HG03139 (cell line): ENCODE results near the gene IGDCC3.

Experiments used
- ATAC-seq: cut with Tn5 transposase; IDR thresholded peaks from one replicate; pipeline ENCODE4 v1.9.1; 2021; ENCODE audit not compliant: unreplicated experiment

IGDCC3 gene

DNA sequence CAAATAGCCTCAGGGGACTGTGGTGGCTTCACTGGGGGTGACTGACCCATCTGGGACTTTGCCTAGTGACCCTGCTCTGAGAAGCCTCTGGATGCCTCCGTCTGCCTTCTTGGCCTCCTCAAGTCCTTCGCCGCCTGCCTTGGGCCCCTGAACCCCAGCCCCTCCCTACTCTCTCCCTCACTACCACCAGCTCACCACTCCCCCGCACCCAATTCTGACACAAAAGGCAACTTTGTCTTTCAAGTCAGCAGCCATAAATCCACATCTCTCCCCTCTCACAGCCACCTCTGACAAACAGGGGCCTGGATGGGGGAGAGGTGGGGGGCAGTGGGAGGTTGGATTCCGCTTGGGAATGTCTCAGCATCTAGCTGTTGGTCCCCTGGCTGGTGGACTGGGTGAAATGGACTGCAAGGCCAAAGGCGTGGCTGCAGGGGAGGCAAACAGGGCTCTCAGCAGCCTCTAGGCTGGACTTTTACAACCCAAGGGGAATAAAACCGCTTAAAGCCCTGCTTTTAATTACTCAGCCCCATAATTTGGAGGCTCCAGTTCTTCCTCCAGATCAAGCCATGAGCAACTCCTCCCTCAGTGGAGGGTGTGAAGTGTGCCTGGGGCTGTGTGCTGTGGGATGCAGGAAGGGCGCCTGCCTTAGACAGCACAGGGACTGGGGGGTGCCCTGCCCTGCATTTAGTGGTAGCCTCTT lies 33.4 kb downstream of the IGDCC3 start:
- ATAC-seq: no peak

DNA sequence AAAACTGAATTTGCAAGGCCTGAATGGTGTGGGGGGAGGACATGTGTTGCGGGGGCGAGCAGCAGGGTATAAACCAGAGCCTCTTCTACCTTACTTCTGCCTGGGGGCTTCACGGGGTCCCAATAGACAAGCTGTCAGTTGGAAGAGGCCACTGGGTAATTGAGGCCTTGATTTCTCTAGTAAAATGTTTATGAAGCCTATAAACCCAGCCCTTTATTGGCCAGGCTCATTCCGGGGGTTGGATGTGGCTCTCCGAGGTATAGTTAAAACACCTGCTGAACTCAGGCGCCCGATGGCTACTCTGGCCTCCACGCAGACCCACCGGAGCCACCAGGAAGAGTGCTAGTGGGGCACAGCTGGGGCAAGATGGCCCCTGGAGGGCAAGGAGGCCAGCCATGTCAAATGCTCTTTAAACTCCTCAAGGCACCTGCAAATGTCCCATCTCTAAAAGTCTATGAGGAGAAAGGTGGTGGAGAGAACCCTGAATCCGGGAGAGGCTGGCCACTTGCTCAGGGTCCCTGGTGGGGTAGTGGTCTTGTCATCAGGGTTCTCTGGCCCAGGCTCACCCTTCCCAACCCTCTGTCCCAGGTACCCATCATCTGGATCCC lies 34.3 kb downstream of the IGDCC3 start:
- ATAC-seq: no peak

DNA sequence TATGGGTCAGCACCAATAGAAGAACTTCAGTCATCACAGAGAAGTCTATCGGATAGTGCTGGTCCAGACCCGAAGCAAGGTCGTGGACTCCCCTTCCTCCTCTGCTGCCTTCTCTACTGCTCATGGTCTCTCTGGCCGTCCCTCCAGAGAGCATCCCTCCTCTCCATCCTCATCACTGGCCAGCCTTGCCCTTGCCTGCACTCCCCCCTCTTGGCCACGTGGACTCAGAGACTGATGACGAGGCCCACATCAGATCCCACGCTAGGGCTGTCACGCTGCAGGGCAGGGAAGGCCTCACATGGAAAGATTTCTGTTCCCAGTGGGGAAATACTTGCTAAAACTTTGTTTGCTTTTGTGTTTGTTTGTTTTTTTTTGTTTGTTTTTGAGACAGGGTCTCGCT lies 35.3 kb downstream of the IGDCC3 start:
- ATAC-seq: no peak

DNA sequence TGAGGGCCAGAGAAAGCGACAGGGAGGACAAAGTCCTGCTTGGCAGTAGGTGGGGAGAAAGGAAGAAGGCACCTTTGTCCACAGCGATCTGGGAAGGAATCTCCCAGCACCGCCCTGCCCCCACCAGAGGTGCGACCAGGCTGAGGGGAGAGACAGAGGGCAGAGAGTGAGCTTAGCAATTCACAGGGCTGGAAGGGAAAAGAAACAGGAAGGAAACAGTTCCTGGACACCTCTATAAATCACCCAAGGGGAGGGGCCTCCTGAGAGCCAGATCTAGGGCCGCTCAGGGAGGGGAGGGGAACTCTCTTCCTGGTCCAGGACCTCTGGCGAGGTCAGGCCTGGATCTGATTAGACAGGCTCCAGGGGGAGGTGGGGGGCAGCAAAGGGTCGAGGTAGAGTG lies 37.9 kb downstream of the IGDCC3 start:
- ATAC-seq: no peak

DNA sequence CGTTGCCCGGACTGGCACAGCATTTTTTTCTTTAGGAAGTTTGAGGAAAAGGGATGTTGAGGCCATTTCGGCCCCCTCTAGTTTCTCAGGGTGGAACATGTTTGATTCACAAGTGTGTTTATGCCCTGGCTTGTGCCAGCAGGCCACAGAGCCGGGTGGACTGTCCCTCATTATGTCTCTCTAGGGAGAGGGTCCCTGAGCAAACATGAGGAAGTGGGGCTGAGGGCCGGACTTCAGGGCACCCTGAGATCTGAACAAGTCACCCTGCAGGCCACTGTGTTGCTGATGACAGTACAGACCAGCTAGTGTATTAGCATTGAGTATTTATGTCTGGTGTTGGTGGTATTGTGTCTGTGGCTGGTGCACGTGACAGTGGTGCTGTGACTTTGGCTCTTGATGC lies 38.4 kb downstream of the IGDCC3 start:
- no peak for ATAC-seq

DNA sequence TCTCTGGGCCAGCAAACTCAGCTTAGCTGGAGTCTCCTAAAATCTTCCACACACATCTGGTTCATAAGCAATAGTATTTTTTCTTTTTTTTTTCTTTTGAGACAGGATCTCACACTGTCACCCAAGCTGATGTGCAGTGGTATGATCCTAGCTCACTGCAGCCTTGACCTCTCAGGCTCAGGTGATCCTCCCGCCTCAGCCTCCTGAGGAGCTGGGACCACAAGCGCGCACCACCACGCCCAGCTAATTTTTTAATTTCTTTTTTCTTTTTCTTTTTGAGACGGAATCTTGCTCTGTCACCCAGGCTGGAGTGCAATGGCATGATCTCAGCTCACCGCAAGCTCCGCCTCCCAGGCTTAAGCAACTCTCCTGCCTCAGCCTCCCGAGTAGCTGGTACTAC lies 39.0 kb downstream of the IGDCC3 start:
- no peak for ATAC-seq

DNA sequence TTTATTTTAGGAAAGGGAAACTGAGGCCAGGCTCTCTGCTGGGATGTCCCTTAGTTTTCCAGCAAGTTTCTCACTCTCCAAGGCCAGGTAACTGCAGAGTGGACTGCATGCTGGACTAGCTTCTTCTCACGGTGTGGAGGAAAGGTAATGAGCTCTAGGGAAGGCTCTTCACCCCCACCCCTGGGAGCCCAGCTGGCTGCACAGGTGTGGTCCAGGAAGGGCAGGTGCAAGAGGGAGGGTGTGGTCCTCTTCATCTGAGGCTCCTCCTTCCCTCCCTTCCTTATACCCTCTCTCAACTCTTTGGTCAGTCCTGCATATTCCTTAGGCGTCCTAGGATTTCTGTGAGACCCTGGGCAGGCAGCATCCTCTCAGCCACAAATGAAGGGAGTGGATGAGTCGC lies 39.4 kb downstream of the IGDCC3 start:
- ATAC-seq: no peak

DNA sequence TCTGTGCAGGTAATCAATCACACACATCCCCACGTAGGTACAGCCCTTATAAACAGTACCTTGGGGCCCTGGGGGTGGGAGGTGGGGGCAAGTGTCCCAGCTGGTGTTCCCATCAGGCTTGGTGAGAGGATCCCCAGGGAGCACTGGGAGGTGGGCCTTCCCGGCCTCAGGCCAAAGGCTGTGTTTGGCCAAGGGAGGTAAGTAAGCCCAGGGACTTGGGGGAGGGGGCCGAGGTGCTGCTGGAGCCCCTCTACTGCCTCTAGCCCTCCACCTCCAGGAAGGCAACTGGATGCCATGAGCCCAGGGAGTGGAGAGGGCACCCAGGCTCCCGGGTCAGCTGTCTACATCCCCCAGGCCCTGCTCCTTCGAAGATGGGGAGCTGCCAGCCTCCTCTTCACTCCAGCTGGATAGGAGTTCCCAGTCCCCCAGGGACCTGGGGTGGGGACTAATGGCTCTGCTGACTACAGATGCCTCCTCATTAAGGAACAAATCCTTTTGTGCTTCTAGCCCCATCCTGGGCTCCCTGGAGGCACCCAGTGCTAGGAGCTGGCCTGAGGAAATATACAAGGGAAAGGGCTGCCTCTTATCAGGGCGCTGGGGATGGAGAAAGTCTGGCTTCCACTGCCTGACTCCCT lies 40.2 kb downstream of the IGDCC3 start:
- ATAC-seq: no peak

DNA sequence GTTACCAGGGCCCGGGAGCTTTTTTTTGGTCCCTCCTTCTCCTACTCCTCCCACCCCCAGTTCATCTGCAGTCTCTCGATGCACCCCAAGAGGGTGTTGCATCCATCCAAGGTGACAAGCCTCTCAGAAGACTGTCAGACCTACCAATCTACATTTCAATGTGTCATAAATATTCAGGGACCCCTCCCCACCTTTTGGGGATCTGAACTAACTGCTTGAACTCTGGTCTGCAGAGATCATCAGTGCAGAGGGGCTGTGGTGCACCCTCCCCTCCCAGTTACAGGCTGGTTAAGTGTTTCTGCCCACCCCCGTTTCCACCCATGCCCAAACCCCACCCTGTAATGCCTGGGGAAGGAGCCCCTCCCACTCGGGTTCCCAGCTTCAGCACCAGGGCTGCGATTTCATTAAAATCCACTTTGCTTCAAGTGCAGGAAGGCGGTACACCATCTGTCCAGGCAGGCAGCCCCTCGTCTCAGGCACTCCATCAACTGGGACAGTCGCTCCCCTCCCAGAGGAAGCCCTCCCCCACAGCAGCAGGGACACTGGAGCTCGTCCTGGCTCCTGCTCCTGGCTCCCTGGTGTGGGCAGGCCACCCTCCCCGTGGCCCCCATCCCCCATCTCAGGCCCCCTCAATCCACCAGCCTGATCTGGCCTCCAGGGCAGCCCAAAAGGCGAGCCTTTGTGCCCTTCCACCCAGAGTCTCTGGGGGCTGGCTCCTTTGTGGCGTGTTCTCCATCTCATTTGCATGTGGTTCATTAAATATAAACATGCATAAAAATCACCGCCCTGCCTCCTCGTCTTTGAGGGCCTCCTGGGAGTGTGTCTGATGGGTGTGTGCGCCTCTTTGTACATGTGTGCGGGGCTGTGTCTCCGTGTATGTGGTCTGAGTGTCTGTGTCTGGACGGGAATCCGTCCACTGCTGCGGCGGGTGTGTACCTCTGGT lies 41.0 kb downstream of the IGDCC3 start:
- ATAC-seq: no peak

DNA sequence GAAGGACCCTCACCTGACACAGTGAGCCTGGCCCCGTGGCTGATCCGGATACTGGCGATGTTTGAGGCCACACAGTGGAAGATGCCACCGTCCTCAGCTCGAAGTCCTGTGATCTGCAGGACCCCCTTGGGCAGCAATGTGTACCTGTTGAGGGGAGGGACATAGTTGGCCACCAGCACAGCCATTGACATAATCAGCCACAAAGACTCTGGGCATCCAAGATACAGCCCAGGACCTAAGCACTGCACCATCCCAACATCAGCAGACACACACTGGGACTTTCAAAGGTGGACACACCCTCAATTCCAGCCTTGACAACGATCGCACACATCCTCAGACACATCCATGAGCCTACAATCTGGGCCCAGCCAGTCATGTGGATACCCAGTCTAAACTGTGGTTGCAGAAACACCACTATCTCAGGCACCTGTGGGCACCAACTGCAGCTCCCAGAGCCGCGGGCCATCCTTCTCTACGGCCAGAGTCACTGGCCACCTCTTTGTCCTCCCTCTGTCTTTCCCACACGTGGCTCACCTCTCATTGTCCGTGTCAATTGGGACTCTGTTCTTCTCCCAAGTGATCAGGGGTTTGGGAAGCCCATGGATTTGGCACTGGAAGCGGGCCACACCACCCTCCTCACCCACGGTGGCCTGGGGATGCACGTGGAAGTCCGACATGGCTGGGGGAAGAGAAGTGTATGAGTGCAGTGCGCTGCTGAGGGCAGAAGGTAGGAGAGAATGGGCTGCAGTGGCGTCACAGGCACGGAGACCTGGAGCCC lies 42.3 kb downstream of the IGDCC3 start:
- no peak for ATAC-seq

DNA sequence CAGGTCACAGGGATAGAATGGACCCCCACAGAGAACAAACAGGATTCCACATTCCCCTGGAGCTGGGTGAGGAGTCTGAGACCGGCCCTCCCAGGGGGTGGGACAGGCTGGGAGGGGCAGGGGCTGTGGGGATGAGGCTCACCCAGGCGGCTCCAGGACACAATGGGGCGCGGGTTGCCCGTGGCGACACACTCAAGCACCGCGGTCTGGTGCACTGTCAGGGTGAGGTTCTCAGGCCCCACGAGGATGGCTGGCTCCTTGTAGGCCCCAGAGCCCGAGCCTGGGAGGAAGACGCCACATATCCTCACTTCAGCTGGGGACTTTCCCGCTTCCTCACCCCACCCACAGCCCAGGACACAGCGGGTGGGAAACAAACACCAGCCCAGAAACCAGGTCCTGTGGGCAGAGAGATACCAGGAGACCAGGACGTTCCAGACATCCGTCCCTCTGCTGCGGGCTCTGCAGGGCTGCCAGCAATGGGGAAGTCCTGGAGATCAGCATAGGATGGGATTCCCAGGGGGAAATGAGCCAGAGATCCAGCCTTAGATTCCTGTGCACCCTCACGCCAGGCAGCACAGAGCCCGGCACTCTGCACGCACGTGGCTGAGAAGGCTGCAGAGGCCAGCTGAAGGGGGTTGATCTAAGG lies 43.1 kb downstream of the IGDCC3 start:
- no peak for ATAC-seq

DNA sequence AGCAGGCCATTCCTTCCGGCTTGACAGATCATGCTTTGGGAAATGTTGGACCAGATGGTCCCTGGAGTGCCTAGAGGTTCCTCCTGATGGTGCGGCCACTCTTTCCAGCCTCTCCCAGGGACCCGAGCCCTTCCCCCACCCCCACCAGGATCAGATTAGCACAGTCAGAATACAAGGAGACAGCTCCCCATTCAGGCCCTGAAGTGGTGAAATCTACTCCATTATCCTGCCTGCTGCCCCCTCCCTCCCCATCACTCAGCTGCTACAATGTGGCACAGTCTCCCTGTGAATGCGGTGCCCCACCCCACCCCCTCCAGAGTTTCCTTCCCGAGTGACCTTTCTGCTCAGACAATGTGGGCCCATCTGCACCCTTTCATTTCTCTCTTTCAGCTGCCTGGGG lies 43.9 kb downstream of the IGDCC3 start:
- ATAC-seq: no peak

DNA sequence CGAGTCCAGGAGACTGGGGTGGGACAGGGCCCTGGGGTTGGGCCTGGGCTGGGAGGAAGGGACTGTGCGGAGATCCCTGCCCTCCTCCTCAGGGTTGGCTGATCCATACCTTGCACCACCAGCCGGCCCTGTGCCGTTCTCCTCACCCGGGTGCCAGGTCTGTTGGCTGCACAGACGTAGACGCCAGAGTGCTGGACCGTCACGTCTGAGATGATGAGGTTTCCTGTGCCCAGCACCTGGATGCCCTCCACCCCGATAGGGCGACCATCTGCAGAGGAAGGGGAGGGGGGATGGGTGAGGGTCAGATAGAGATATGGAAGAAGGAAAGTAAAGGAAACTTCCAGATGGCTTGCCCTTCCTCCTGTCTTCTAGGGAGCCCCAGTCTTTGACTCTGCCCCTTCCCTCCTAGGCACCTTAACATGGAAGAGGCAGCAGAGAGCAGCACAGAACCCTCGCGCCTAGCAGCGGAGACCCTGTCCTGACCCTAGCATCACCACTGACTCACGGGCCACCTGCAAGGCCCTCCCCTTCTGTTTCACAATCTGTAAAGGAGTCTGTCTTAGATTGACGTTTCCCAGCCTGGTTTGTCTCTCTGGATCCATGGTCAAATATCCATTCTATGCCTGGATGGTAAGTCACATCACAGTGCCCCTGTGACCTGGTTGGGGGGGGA lies 44.5 kb downstream of the IGDCC3 start:
- ATAC-seq: no peak

DNA sequence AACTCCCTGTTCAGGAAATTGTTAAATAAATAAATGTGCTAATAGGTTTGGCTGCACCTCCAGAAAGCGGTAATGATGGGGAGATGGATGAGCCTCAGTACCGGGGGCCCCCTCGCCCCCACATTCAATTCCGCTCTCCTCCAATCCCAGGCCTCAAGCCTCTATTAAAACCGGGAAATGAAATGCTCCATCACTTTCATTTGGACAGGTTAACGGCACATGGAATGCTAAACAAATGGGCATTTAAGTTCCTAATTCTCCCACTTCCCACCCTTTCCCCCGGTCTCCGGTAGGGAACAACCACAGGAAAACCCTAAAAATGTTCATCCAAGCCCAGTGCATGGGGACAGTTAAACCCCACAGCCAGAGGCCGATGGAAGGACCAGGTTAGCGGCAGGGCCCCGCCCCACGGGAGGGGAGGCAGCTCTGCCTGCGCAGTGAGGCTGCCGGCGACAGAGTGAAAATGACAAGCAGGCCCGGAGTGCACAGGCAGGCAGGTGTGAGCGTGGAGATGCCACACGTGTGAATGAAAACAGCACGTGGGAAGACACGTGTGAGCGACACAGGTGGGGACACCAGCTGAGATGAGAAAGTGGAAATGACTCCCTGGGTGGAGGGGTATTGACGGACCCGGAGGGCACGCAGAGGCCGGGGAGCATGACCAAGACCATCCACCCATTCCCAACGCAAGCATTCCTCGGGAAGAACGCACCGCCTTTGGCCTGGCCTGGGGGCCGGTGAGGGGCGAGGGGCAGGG lies 45.2 kb downstream of the IGDCC3 start:
- ATAC-seq: no peak

DNA sequence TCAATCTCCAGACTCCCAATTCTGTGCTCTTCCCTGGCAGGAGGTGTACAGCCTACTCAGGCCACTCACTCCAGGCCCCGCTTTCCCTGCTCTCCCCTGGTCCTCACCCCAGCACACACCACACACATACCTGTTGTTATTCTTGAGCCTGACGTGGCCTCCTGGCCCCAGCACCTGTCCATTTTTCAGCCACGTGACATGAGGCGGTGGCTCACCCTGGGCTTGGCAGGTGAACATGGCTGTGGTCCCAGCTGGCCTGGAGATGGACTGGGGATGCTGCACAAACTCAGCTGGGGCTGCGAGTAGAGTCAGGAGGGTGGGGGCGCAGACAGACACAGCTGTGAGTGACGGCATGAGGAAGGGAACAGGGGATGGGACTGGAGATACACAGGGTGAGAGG lies 46.0 kb downstream of the IGDCC3 start:
- ATAC-seq: no peak

DNA sequence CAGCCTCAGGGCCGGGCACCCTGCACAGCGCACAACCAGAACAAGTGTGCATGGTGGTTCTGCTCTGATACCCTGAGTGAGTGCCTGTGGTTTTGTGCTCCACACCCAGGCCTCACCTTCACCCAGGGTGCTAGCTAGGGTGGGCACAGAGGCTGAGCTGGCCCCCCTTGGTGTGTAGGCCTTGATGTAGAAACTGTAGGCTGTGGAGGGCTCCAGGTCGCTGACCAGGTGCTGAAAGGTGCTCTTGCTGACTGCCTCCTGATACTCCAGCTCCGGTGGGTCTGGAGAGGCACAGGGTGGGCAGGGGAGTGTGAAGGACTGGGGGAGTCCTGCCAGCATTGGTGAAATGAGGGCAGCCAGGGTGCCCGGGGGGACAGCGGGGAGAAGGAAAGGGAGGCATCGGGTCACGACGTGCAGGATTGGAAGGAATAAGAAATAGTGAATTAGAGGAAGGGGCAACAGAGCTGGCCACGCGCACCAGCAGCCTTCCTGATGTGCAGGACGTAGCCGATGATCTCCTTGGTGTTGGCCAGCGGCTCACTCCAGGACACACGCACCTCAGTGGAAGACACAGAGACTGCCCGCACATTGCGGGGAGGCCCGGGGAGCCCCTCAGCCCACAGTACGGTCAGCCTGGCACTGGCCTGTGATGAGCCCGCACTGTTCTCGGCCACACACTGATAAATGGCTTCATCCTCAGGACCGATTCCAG lies 46.7 kb downstream of the IGDCC3 start:
- no peak for ATAC-seq

DNA sequence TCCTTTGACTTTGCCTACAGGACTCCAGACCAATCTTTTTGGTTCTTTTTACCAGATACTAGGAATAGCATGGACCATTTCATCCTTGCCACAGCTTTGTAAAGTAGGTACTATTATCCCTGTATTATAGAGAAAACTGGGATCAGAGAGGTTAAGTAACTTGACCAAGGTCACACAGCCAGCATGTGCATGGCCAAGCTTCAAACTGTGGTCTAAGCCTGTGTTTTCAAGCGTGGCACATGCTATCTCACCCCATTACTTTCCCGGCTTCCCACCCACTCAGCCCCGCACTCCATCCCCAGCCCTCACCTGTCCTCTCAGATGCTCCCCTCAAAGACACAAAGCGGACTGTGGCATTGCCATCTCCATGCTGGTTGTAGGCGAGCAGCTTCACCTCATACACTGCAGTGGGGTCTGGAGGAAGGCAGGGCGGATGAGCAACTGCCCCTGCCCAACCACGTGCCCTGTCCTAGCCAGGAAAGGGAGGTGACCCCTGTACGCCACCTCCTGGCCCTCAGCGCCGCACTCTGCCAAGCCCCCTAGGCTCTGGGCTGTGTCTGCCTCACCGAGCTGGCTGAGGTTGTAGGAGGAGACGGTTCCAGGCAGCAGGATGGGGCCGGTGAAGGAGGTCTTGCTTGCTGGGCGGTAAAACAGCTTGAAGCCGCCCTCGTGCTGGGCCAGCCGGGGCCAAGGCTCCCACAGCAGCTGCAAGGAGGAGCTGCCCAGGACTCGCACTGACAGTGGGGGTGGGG lies 47.6 kb downstream of the IGDCC3 start:
- no peak for ATAC-seq
